GM23338 (cell line): ENCODE results near the gene N4BP2.

Source experiments
- EZH2 ChIP-seq: fragments of 200-600 bp; sonication (generic); IDR thresholded peaks from one replicate; pipeline ENCODE4 v1.8.0; 2017; ENCODE audit warnings: antibody characterized with exemption, mild to moderate bottlenecking, low read depth; ENCODE audit not compliant: unreplicated experiment
- POLR2AphosphoS5 ChIP-seq: IDR thresholded peaks from 2 replicates; pipeline ENCODE4 v1.6.1; 2016; ENCODE audit warnings: antibody characterized with exemption, low read depth
- REST ChIP-seq: IDR thresholded peaks from one replicate; pipeline ENCODE4 v1.6.1; 2018; ENCODE audit warnings: antibody characterized with exemption; ENCODE audit not compliant: unreplicated experiment
- TF ChIP-seq, protein P1 (sequence below), 2 experiments: fragments of 200-600 bp in 1 of 2; sonication (generic) in 1 of 2; conservative IDR thresholded peaks; 2 replicates each; pipeline versions ENCODE4 v1.5.1 to v1.6.1; 2016 to 2017; ENCODE audit warnings: antibody characterized with exemption in 2 of 2, low read depth in 2 of 2, mild to moderate bottlenecking in 2 of 2, moderate library complexity in 1 of 2

DNA sequence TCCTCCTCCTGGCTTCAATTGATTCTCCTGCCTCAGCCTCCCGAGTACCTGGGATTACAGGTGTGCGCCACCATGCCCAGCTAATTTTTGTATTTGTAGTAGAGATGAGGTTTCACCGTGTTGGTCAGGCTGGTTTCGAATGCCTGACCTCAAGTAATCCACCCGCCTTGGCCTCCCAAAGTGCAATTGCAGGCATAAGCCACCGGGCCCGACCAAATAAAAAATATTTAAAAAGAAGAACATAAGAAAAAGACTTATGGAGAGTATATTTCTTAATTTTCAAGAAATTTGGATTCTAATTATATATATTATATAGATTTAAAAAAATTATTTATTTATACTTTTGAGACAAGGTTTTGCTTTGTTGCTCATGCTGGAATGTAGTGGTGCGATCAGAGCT is 29.8 kb downstream of the N4BP2 start:
- no peak for TF ChIP-seq EZH2
- TF ChIP-seq, protein P1, sequence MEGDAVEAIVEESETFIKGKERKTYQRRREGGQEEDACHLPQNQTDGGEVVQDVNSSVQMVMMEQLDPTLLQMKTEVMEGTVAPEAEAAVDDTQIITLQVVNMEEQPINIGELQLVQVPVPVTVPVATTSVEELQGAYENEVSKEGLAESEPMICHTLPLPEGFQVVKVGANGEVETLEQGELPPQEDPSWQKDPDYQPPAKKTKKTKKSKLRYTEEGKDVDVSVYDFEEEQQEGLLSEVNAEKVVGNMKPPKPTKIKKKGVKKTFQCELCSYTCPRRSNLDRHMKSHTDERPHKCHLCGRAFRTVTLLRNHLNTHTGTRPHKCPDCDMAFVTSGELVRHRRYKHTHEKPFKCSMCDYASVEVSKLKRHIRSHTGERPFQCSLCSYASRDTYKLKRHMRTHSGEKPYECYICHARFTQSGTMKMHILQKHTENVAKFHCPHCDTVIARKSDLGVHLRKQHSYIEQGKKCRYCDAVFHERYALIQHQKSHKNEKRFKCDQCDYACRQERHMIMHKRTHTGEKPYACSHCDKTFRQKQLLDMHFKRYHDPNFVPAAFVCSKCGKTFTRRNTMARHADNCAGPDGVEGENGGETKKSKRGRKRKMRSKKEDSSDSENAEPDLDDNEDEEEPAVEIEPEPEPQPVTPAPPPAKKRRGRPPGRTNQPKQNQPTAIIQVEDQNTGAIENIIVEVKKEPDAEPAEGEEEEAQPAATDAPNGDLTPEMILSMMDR (conservative IDR thresholded peaks at IDR 0.05; ENCODE audit: low read depth in 2 of 2) = no peak
- no peak for TF ChIP-seq POLR2AphosphoS5
- TF ChIP-seq REST = no peak
